T-helper 17 cell (primary cell): ENCODE results near the gene PIP5KL1. TPM values are rescaled to one million over a fixed set of nuclear protein-coding genes. Genes with fewer than 3 reads are reported as not detected.
A peak's percentile ranks its signal among the peaks of the same experiment; 100 is the strongest.

ENCODE experiments used
- ATAC-seq: fragments of 150-1000 bp; cut with Tn5 transposase; 2 replicates; pipeline ENCODE4 v1.10.0; 2021; ENCODE audit warnings: mild to moderate bottlenecking, moderate library complexity
- DNase-seq, 3 donors: peaks; one replicate each; pipeline versions ENCODE4 v3.0.0 to v3.0.0-alpha.2; 2020 to 2021
- H3K9me3 ChIP-seq: one replicate; pipeline ENCODE4 v1.7.0; 2013; ENCODE audit warnings: low read length, mild to moderate bottlenecking; ENCODE audit not compliant: control insufficient read depth, poor library complexity, severe bottlenecking
- H3K27ac Mint-ChIP-seq: one replicate; pipeline ENCODE4 v1.8.0; 2022; ENCODE audit warnings: mild to moderate bottlenecking, moderate library complexity, mixed read lengths
- H3K27me3 Mint-ChIP-seq: one replicate; pipeline ENCODE4 v1.8.0; 2022; ENCODE audit warnings: mixed read lengths
- H3K36me3 Mint-ChIP-seq: one replicate; pipeline ENCODE4 v1.8.0; 2022; ENCODE audit warnings: low read depth, mixed read lengths
- H3K4me1 Mint-ChIP-seq: one replicate; pipeline ENCODE4 v1.8.0; 2022; ENCODE audit warnings: mild to moderate bottlenecking, mixed read lengths
- H3K4me3 Mint-ChIP-seq: one replicate; pipeline ENCODE4 v1.8.0; 2022; ENCODE audit warnings: mild to moderate bottlenecking, moderate library complexity, mixed read lengths
- total RNA-seq, 4 donors: library from RNA in 2 of 4; stranded (reverse) in 2 of 4; gene quantifications; one replicate each; pipeline ENCODE4 v1.2.3 and lab custom pipeline; 2022 to 2026

Gene PIP5KL1
- total RNA-seq, 2 donors from 2014 or later, result 2.1 to 2.3 TPM

DNA sequence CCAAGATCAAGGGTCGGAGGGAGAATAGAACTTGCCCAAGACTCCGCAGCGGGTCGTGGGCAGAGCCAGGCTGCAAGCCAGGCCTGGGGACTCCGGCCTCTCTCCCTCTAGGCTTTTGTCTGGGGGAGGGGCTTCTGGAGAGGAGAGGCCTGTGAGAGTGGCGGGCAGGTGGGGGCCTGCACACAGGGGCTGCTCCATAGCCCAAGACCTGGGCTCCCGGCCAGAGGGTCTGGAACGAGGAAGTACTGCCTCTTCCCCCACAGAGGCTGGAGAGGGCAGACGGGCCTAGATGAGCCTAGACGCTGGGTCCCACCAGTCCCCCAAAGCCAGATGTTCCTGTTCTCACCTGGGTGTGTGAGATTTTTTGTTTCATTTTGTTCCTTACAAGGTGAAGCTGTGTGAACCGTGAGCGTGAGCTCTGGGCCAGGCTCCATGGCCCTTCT, 26.0 kb downstream of the PIP5KL1 start:
- peaks cover 39% of the 10 kb centered on the region for H3K4me1 Mint-ChIP-seq

DNA sequence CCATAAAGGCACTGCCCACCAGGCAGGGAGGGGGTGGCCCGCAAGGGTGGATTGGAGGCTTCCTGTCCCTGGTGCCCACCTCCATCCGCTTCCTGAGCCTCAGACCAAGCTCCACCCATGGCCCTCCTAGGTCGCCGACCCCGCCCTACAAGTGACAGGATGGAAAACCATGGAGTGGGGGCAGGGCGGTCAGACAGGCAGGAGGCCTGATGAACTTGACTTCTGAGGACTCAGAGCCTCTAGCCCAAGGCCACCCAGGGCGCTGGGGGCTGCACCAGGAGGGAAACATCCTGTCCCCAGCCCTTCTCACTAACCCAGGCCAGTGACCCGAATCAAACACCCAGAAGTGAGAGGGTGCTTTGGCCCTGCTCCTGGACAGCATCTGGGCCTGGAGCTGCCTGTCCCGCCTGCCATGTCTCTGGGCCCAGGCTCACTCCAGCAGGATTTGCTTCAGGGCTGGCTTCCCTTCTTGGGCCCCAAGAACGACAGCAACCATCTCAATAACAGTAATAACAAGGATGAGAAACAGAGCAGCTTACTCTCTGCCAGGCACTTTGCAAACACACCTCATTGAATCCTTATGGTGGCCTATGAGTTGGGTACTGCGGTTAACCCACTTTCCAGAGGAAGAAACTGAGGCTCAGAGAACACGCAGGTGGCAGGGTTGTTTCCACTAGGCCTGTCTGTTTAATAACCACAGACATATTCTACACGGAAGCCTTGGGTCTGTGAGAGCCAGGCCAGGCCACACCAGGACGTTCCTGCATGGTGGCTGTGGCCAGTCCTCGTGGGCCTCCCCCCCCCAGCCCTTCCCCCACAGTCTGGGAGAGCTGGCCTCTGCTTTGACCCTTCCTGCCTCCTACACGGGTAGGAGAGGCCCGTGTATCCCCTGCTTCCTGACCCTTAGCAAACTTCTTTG, 26.8 kb downstream of the PIP5KL1 start:
- DNase-seq, result peak in 1 of 3 donors; percentile 47
- ATAC-seq, result no peak
- no peaks in the 10 kb centered on the region for H3K9me3 ChIP-seq
- Mint-ChIP-seq H3K27ac (peak overlapping the region; percentile 100), H3K27me3 (no peaks in the 10 kb centered on the region), H3K36me3 (no peaks in the 10 kb centered on the region), H3K4me3 (peak overlapping the region; percentile 99), H3K4me1 (peaks cover 39% of the 10 kb centered on the region)

More for the DNA sequence above, 26.0 kb downstream of the PIP5KL1 start:
- Mint-ChIP-seq H3K27me3 (no peaks in the 10 kb centered on the region), H3K27ac (peak overlapping the region; percentile 100), H3K36me3 (no peaks in the 10 kb centered on the region), H3K4me3 (peak overlapping the region; percentile 99)
- ATAC-seq, result no peak
- H3K9me3 ChIP-seq, result no peaks in the 10 kb centered on the region
- no peak for DNase-seq

DNA sequence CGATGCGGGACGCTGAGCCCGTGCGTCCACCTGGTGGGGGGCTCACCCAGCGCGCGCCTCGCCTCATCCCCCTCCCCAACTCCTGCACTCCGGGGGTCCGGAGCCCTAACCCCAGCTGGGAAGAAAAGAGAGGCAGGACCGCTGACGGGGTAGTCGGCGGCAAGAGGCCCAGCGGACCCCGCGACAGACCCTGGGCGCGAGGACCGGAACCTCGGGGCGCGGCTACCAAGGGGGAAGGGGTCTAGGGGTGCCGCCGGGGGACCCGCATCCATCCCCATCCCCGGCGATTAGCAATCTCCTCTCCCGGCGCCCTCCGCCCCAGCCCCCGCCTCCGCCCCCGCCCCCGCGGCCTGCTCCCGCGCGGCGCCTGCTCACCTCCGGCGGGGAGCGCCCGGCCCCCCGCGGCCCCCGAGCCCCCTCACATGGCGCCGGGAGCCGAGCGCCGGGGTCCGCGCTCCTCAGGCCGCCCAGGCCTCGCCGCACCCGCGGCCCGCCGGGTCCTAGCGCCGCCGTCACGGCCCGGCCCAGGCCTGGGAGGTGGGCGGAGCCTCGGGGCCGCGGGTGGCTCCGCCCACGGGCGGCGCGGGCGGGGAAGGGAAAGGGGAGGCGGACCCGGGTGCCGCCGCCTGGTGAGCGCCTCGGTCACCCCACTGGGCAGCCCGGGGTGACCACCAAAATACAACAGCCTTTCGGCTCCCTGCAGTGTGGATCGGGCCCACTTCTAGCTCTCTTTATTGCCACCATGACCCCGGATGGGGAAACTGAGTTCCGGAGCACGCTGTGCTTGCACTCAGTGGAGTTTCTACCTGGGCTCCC, 31.2 kb downstream of the PIP5KL1 start, which contains the start of gene ST6GALNAC6:
ST6GALNAC6 (minus strand) TSS at position 476 of the 816 bp plus-strand sequence. CDS start 1,622 bp downstream, outside the sequence.
- Mint-ChIP-seq H3K27ac (peak within 1 kb of the TSS; percentile 83), H3K36me3 (peaks cover 9% of the 10 kb centered on the region), H3K4me1 (peaks cover 26% of the 10 kb centered on the region), H3K27me3 (no peaks in the 10 kb centered on the region), H3K4me3 (peak within 1 kb of the TSS; percentile 91)
- no peaks in the 10 kb centered on the region for H3K9me3 ChIP-seq
- ATAC-seq (peak; percentile 90), DNase-seq (peak; percentile 64 to 77 (median 66))

DNA sequence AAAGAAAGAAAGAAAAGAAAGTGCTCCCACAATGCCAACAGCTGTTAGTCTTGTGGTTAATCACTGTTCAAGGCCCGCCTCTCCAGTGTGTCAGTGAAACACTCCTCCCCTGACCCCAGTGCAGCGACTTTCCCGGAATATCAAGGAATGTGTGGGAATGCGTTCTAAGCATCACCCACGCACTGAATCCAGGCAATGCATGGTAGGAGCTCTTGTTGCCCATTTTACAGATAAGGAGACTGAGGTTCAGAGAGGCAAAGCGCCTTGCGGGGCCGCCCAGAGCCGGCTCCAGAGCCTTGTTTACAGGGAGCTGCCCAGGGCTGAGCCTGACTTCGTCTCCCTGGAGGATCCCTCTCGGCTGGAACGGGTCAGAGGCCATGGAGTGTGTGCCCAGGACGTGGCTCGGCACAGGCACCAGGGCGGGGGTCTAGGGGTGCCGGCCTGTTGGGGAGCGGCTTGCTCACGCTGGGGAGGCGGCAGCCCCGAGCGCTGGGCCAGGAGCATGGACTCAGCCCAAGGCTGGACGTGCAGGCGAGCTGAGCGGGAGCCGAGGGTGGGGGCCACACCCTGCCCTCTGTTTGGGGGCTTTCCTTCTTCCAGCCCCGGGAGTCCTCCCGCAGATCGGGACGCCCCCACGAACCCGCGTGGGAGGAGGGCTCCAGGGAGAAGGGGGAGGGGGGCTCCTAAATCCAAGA, 32.0 kb downstream of the PIP5KL1 start:
- Mint-ChIP-seq H3K4me1 (peaks cover 20% of the 10 kb centered on the region), H3K27ac (peak overlapping the region; percentile 83), H3K36me3 (peaks cover 9% of the 10 kb centered on the region), H3K27me3 (no peaks in the 10 kb centered on the region), H3K4me3 (peak overlapping the region; percentile 91)
- peak; percentile 14 for ATAC-seq
- no peak for DNase-seq
- no peaks in the 10 kb centered on the region for H3K9me3 ChIP-seq

DNA sequence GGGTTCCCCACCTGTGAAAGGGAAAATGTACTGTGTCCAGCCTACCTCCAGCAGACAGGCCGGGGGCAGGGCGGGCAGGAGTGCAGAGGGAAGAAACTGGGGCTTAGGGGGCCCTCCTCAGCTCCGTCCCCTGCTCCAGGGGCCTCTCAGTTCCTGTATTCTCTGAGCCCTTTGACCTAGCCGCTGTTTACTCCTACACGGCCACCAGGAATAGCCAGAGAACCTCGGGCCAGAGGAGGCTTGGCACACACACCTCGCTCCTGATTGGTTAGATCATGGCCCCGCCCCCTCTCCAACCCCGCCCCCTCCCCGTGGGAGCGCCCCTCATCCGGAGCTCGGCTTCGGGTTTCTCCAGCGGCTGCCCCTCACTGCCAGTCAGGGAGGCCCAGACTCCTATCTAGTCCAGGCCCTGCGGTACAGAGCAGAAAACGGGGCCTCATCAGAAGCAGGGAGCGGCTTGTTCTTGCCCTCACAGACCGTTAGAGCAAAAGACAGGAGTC, 33.3 kb downstream of the PIP5KL1 start:
- no peaks in the 10 kb centered on the region for H3K27me3 Mint-ChIP-seq
- peaks cover 11% of the 10 kb centered on the region for H3K36me3 Mint-ChIP-seq

DNA sequence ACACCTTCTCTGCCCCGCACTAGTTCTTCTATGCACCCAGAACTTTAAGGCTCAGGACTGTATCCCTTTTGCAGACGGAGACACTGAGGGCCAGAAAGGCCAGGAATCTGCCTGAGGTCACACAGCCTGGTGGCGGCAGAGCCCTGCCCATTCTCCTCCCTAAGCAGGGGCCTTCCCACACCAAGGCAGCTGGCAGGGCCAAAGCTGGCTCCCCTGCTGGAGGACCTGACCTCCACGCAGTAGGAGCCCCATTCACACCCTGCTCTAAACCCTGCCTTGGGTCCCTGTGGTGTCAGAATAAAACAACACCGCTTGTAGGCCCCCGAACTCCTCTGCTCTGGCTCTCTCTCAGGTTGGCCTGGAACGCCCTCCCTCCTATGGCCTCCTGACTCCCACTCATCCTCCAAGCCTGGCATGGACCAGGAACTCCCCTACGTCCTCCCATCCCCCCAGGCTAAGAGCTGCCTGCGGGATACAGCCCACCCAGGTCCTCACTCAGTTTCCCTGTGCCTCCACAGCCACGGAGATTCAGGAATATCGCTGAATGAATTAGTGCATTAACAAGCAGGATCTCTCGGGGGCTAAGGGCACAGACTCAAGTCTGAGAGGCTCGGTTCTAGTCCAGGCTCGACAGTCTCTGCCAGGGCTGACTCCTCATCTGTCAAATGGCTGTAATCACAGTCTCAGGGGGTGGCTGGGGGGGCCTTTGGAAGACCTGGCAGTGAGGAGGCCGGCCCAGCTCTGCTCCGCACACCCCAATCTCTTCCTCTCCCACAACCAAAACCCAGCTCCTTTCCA, 34.0 kb downstream of the PIP5KL1 start:
- H3K36me3 Mint-ChIP-seq, result peaks cover 11% of the 10 kb centered on the region
- ATAC-seq, result no peak
- no peaks in the 10 kb centered on the region for H3K9me3 ChIP-seq
- H3K27ac Mint-ChIP-seq, result no peak overlapping the region
- H3K27me3 Mint-ChIP-seq, result no peaks in the 10 kb centered on the region
- H3K4me1 Mint-ChIP-seq, result peaks cover 13% of the 10 kb centered on the region
- no peak overlapping the region for H3K4me3 Mint-ChIP-seq
- no peak for DNase-seq

More for the DNA sequence above, 33.3 kb downstream of the PIP5KL1 start:
- DNase-seq (no peak), ATAC-seq (no peak)
- peak overlapping the region; percentile 91 for H3K4me3 Mint-ChIP-seq
- H3K27ac Mint-ChIP-seq, result no peak overlapping the region
- H3K4me1 Mint-ChIP-seq, result peaks cover 14% of the 10 kb centered on the region
- no peaks in the 10 kb centered on the region for H3K9me3 ChIP-seq

DNA sequence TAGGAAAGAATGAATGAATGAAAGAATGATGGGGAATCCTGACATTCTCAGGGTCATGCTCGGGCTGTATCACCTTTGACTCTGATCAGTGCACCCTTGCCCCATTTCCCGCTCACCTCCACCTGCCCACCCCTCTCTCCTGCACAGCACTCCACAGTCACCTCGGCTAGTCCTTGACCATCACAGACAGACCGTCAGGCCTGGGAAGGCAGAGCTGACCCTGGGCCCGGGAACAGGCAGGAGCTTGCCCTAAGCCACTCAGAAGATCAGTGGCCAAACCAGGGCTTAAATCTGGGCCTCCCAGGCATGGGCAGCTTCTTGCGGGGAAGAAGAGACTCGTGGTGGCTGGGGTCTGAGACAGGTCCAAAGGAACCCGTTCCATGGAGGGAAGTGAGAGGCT, 34.8 kb downstream of the PIP5KL1 start:
- no peaks in the 10 kb centered on the region for H3K9me3 ChIP-seq
- DNase-seq (no peak), ATAC-seq (no peak)
- Mint-ChIP-seq H3K4me1 (peaks cover 15% of the 10 kb centered on the region), H3K27me3 (no peaks in the 10 kb centered on the region), H3K36me3 (peaks cover 14% of the 10 kb centered on the region), H3K4me3 (no peak overlapping the region), H3K27ac (no peak overlapping the region)

DNA sequence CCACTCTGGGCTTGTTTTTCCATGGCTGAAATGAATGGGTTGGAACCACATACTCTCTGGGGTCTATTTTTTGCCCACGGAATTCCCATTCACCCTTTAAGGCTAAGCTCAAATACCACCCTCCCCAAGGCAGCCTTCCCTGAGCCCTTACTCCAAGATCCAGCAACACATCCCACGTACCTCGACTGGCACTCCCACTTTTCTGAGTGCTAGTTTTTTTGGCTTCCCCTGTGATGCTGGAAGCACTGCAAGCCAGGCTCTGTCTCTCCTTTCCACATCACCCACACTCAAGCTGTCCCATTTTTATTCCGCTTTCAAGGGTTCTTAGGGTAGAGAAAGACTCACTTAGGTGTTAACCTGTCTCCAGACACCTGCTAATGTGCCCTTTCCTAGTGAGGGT, 37.2 kb downstream of the PIP5KL1 start:
- no peak for ATAC-seq
- peaks cover 12% of the 10 kb centered on the region for H3K4me1 Mint-ChIP-seq
- H3K27ac Mint-ChIP-seq, result no peak overlapping the region
- DNase-seq, result no peak
- H3K4me3 Mint-ChIP-seq, result no peak overlapping the region
- no peaks in the 10 kb centered on the region for H3K9me3 ChIP-seq
- H3K27me3 Mint-ChIP-seq, result no peaks in the 10 kb centered on the region
- peaks cover 14% of the 10 kb centered on the region for H3K36me3 Mint-ChIP-seq

DNA sequence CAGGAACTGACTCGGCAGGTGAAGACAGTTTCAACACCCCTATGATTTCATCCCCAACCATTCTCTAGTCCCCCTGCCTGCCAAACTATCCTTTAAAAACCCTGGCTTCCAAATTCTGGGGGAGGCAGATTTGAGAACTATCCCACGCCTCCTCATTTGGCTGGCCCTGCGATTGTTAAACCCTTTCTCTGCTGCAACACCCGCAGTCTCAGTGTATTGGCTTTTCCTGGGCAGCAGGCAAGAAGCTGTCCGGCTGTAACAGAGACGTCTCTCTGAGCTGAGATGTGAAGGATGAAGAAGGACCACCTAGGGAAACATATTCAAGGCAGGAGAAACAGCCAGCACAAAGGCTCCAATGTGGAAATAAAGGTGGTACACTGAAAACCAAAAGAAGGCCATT, 37.7 kb downstream of the PIP5KL1 start:
- peaks cover 14% of the 10 kb centered on the region for H3K36me3 Mint-ChIP-seq
- H3K4me3 Mint-ChIP-seq, result no peak overlapping the region
- H3K9me3 ChIP-seq, result no peaks in the 10 kb centered on the region
- no peaks in the 10 kb centered on the region for H3K27me3 Mint-ChIP-seq
- no peak for DNase-seq
- ATAC-seq, result no peak
- H3K27ac Mint-ChIP-seq, result peak overlapping the region; percentile 5
- H3K4me1 Mint-ChIP-seq, result peaks cover 9% of the 10 kb centered on the region

DNA sequence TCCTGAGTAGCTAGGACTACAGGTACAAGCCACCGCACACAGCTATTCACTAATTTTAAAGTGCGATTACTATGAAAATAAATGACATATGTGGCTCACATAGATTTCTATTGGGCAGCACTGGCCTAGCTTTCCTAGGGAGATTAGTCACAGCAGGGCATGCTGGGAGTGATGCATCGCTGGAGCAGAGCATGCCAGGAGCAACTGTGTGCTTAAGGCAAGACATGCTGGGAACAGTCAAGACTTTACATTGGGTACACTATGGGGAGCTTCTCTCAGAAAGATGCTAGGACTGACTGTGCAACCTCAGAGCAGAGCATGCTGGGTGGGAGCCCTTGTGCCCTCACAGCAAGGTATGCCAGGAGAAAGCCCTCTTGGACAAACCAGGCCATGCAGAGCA, 40.5 kb downstream of the PIP5KL1 start:
- H3K27ac Mint-ChIP-seq, result no peak overlapping the region
- H3K27me3 Mint-ChIP-seq, result no peaks in the 10 kb centered on the region
- peaks cover 4% of the 10 kb centered on the region for H3K4me1 Mint-ChIP-seq
- H3K4me3 Mint-ChIP-seq, result no peak overlapping the region
- ATAC-seq (no peak), DNase-seq (no peak)
- H3K36me3 Mint-ChIP-seq, result peaks cover 8% of the 10 kb centered on the region
- H3K9me3 ChIP-seq, result no peaks in the 10 kb centered on the region

DNA sequence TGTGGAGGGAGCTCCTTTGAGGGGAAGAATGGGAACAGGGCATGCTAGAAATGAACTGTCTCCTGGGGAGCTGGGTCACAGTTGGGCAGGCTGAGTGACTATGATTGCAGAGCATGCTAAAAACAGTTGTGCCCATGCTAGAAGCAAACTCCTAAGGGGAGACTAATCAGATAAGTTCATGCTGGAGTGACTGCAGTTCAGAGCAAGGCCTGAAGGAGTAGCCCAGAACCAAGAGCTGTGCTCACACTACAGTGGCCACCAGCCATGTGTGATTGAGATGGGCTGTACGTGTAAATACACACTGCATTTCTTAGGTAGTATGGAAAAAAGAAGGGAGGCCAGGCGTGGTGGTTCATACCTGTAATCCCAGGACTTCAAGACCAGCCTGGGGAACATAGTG, 42.8 kb downstream of the PIP5KL1 start:
- Mint-ChIP-seq H3K27ac (no peak overlapping the region), H3K36me3 (peaks cover 2% of the 10 kb centered on the region), H3K27me3 (no peaks in the 10 kb centered on the region), H3K4me3 (no peak overlapping the region), H3K4me1 (peaks cover 15% of the 10 kb centered on the region)
- DNase-seq, result no peak
- no peaks in the 10 kb centered on the region for H3K9me3 ChIP-seq
- ATAC-seq, result peak; percentile 44

DNA sequence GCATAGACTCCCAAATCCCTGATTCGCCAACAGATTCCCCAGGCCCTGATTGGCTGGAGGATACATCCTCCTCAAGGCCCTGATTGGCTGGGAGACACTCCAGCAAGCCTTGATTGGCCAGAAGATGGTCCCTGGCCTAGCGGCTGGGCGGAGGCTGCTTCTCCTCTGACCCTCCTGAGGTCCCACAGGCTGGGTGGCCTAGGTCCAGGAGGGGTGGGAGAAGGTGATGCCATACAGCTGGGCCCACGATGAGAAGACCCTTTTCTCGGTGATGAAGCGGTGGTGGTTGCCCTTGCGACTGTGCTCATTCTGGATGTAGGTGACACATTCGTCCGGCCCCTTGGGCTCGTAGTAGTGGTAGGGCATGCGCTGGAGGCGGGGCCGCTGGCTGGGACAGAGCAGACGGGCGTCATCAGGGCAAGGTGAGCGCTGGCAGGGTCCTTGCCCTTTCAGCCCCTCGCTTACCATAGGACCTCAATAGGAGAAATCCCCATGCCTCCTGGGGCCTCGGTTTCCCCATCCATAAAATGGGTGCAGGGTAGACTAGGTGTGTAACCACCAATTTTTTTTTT, 44.1 kb downstream of the PIP5KL1 start:
- H3K9me3 ChIP-seq, result no peaks in the 10 kb centered on the region
- peak overlapping the region; percentile 16 for H3K27ac Mint-ChIP-seq
- DNase-seq, result no peak
- H3K36me3 Mint-ChIP-seq, result peaks cover 2% of the 10 kb centered on the region
- H3K4me1 Mint-ChIP-seq, result peaks cover 15% of the 10 kb centered on the region
- no peaks in the 10 kb centered on the region for H3K27me3 Mint-ChIP-seq
- no peak overlapping the region for H3K4me3 Mint-ChIP-seq
- ATAC-seq, result no peak
